SU-DHL-6 (cell line): ENCODE results near the gene ARMH3.

ENCODE experiments used
- CTCF ChIP-seq: fragments of 200-600 bp; sonication (generic); IDR thresholded peaks from one replicate; pipeline ENCODE4 v1.5.1; 2017; ENCODE audit warnings: antibody characterized with exemption, mild to moderate bottlenecking, low read length, moderate library complexity; ENCODE audit not compliant: insufficient read depth, poor library complexity, severe bottlenecking
- EZH2phosphoT487 ChIP-seq: fragments of 200-600 bp; sonication (generic), shearing (Covaris generic); conservative IDR thresholded peaks from 2 replicates; pipeline ENCODE4 v1.6.1; 2018; ENCODE audit warnings: mild to moderate bottlenecking, antibody characterized with exemption, low read length, moderate library complexity, mixed read lengths

GRCh38 chr10:101888251-101888949, 167.6 kb downstream of the ARMH3 start:
- TF ChIP-seq CTCF (no peak), EZH2phosphoT487 (no peak)
